Heart left ventricle (tissue), 16 donors: ENCODE data around the gene KRTAP2-3. TPM values are rescaled to one million over a fixed set of nuclear protein-coding genes. Genes with fewer than 3 reads are reported as not detected.
"Not testable (repeated sequence)": the region's sequence is repeated elsewhere in the genome, so short reads cannot be mapped to it uniquely, and the experiment has no call there.

Source experiments
- ATAC-seq, 4 donors: fragments of 200-7000 bp; cut with Tn5 transposase; one replicate each; pipeline ENCODE4 v1.9.1; 2020 to 2022; ENCODE audit warnings: moderate library complexity in 4 of 4, mild to moderate bottlenecking in 3 of 4, moderate number of reproducible peaks in 1 of 4
- DNase-seq, 5 donors: peaks; one replicate each; pipeline ENCODE4 v3.0.0-alpha.2; 2020
- H3K27ac ChIP-seq, 12 donors: fragments of 200-600 bp; sonication (generic) in 4 of 12; one replicate each; pipeline versions ENCODE4 v1.5.0 to v1.8.0; 2016 to 2022; ENCODE audit warnings: mild to moderate bottlenecking in 2 of 12
- H3K27me3 ChIP-seq, 9 donors: fragments of 200-600 bp; sonication (generic) in 2 of 9; one replicate each; pipeline versions ENCODE4 v1.5.1 to v1.8.0; 2016 to 2022; ENCODE audit warnings: mild to moderate bottlenecking in 3 of 9
- H3K36me3 ChIP-seq, 9 donors: fragments of 200-600 bp; sonication (generic) in 2 of 9; one replicate each; pipeline versions ENCODE4 v1.5.0 to v1.8.0; 2018 to 2022; ENCODE audit warnings: mild to moderate bottlenecking in 2 of 9
- H3K4me1 ChIP-seq, 12 donors: fragments of 200-600 bp; sonication (generic) in 4 of 12; one replicate each; pipeline versions ENCODE4 v1.5.0 to v1.8.0; 2016 to 2022; ENCODE audit warnings: mild to moderate bottlenecking in 3 of 12
- H3K4me3 ChIP-seq, 12 donors: fragments of 200-600 bp; sonication (generic) in 4 of 12; one replicate each; pipeline versions ENCODE4 v1.5.0 to v1.8.0; 2017 to 2022; ENCODE audit warnings: mild to moderate bottlenecking in 9 of 12, moderate library complexity in 4 of 12
- H3K9me3 ChIP-seq, 12 donors: fragments of 200-600 bp; sonication (generic) in 4 of 12; one replicate each; pipeline versions ENCODE4 v1.5.0 to v1.8.0; 2016 to 2022; ENCODE audit warnings: mild to moderate bottlenecking in 1 of 12
- CTCF ChIP-seq, 12 donors: fragments of 200-600 bp; sonication (generic) in 4 of 12; IDR thresholded peaks; one replicate each; pipeline versions ENCODE4 v1.5.0 to v1.8.0; 2018 to 2022; ENCODE audit warnings: antibody characterized with exemption in 12 of 12, mild to moderate bottlenecking in 5 of 12
- POLR2A ChIP-seq, 2 donors: fragments of 450-650 bp; IDR thresholded peaks; one replicate each; pipeline ENCODE4 v1.6.1; 2017; ENCODE audit warnings: antibody characterized with exemption in 2 of 2, mild to moderate bottlenecking in 2 of 2, moderate library complexity in 2 of 2
- WGBS, 4 donors: extraction: QIAGEN DNeasy Blood & Tissue Kit in 2 of 4; methylation state at CpG; one replicate each; pipeline versions ENCODE4 v1.1.5 to v1.1.7; 2013 to 2018; 5-methylcytosine and 5-hydroxymethylcytosine counted together
- intact Hi-C, 10 donors: fragments of 100-400 bp; cut with DNase I; formaldehyde crosslinking; loops; one replicate each; pipeline versions ENCODE4 v1.11.1 to v1.14.2; 2022
- polyA plus RNA-seq, 2 donors: library from polyadenylated mRNA; stranded (reverse); fragments of 200-250 nt; gene quantifications; one replicate each; pipeline ENCODE4 v1.2.3, GENCODE V29; 2013
- total RNA-seq, 9 donors: library from RNA; depleted of rRNA in 2 of 9; stranded (reverse); fragments of >200 nt in 2 of 9; fragmentation: NEBNext Ultra II Directional in 3 of 9; extraction: Animal tissue kit (Norgen Biotek cat#: 25700) in 3 of 9; gene quantifications; one replicate each; pipeline versions ENCODE4 v1.1.0 to v1.2.4, GENCODE V29; 2016 to 2023
- donor health status: ischemic (EF 13 %, LVEDD 7.1; RV severe dilation, severe dysfunction).
- donor health status: healthy with polysubstance abuse.
- donor health status: DM: no; HTN: yes; CAD: no.
- donor health status: DM: no; HTN: no; CAD: no.
- donor health status: ischemic (EF 25% LVEDD 6.9; RV normal size, moderate dysfunction).
- donor health status: ischemic (EF 25% LVEDD 5.7; RV mildly dilated, moderate dysfunction).
- donor health status: healthy.
- donor health status: DM: yes; HTN: yes; CAD: no.
- donor health status: ischemic (EF 35%, LVEDD 5.7; RV mildly dilated, moderate dysfunction).
- donor health status: nonischemic (EF 11% LVEDD 7.7; RV severe dilation, severe dysfunction).
- donor health status: DM: yes; HTN: yes; CAD: no.
- donor health status: PGD.
- donor health status: ischemic (EF 29% LVEDD 5.4; RV normal size, mild dysfunction).
- donor health status: nonischemic (EF 23%, LVEDD 6.1; RV moderate dilation, normal function).

Gene KRTAP2-3
- total and polyA plus RNA-seq, 11 donors = not detected

GRCh38 chr17:41064301-41064700 is 4.4 kb upstream of the KRTAP2-3 start:
- Histone ChIP-seq H3K36me3 (no peaks in the 10 kb centered on the region), H3K9me3 (no peaks in the 10 kb centered on the region), H3K27ac (no peak overlapping the region), H3K4me1 (no peaks in the 10 kb centered on the region), H3K4me3 (no peak overlapping the region), H3K27me3 (peaks cover 0 to 35% (median 10%) of the 10 kb centered on the region in 9 donors)
- no peak for ATAC-seq
- DNase-seq = no peak
- intact Hi-C loops = no loop called here
- TF ChIP-seq CTCF (IDR thresholded peaks at IDR 0.05) (no peak), POLR2A (IDR thresholded peaks at IDR 0.05) (no peak)
- whole genome bisulfite sequencing, 4 donors = 74 to 90% (median 82%) methylated on average over 1 of the region's 1 CpG

GRCh38 chr17:41063449-41063848 is 3.5 kb upstream of the KRTAP2-3 start:
- no peak overlapping the region for H3K27ac ChIP-seq
- intact Hi-C loops = no loop called here
- peaks cover 0 to 43% (median 17%) of the 10 kb centered on the region in 9 donors for H3K27me3 ChIP-seq
- WGBS, 4 donors = 81 to 91% (median 85%) methylated on average over 4 of the region's 4 CpGs
- no peak overlapping the region for H3K4me3 ChIP-seq
- no peak for DNase-seq
- no peaks in the 10 kb centered on the region for H3K36me3 ChIP-seq
- H3K9me3 ChIP-seq = no peaks in the 10 kb centered on the region
- no peak for ATAC-seq
- no peaks in the 10 kb centered on the region for H3K4me1 ChIP-seq
- no peak for TF ChIP-seq POLR2A (IDR thresholded peaks at IDR 0.05)
- TF ChIP-seq CTCF (IDR thresholded peaks at IDR 0.05) = no peak

- WGBS, 4 donors = 64 to 82% (median 73%) methylated on average over 1 of the region's 1 CpG
- H3K27me3 ChIP-seq = peaks cover 0 to 58% (median 27%) of the 10 kb centered on the region in 9 donors
- TF ChIP-seq POLR2A (IDR thresholded peaks at IDR 0.05) (no peak), CTCF (IDR thresholded peaks at IDR 0.05) (no peak)
Observed at GRCh38 chr17:41061964-41062363, 2.0 kb upstream of the KRTAP2-3 start.

GRCh38 chr17:41059276-41060051 is 450 bp downstream of the KRTAP2-3 start:
- 24 to 31% (median 25%) methylated on average over 8 to 12 of the region's 31 CpGs for WGBS, 4 donors
- H3K4me3 ChIP-seq, DNase-seq, H3K9me3 ChIP-seq, H3K27ac ChIP-seq, H3K36me3 ChIP-seq, intact Hi-C loops, H3K4me1 ChIP-seq, ATAC-seq: not testable (repeated sequence)
- peaks cover 0 to 63% (median 27%) of the 10 kb centered on the region in 9 donors for H3K27me3 ChIP-seq

More at GRCh38 chr17:41061964-41062363, 2.0 kb upstream of the KRTAP2-3 start:
- intact Hi-C loops = no loop called here
- peaks cover 0 to 6% (median 0%) of the 10 kb centered on the region in 12 donors for H3K9me3 ChIP-seq
- no peak for ATAC-seq
- DNase-seq = no peak
- no peak overlapping the region for H3K4me3 ChIP-seq
- no peaks in the 10 kb centered on the region for H3K36me3 ChIP-seq
- no peak overlapping the region for H3K27ac ChIP-seq
- H3K4me1 ChIP-seq = no peaks in the 10 kb centered on the region
